HL-60/S4 treated with phorbol 12-myristate 13-acetate at 8.2 ng/mL for 4 days and 3 days (cell line): ENCODE results near the gene ZDHHC24.
"Not testable (repeated sequence)": the region's sequence is repeated elsewhere in the genome, so short reads cannot be mapped to it uniquely, and the experiment has no call there.

Experiments
- in situ Hi-C: fragments of 300-500 bp; cut with MboI; formaldehyde crosslinking; loops from 2 replicates; pipeline ENCODE4 v1.15.0; 2022; ENCODE audit warnings: low sequenced_read_pairs

Gene ZDHHC24, protein sequence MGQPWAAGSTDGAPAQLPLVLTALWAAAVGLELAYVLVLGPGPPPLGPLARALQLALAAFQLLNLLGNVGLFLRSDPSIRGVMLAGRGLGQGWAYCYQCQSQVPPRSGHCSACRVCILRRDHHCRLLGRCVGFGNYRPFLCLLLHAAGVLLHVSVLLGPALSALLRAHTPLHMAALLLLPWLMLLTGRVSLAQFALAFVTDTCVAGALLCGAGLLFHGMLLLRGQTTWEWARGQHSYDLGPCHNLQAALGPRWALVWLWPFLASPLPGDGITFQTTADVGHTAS

DNA sequence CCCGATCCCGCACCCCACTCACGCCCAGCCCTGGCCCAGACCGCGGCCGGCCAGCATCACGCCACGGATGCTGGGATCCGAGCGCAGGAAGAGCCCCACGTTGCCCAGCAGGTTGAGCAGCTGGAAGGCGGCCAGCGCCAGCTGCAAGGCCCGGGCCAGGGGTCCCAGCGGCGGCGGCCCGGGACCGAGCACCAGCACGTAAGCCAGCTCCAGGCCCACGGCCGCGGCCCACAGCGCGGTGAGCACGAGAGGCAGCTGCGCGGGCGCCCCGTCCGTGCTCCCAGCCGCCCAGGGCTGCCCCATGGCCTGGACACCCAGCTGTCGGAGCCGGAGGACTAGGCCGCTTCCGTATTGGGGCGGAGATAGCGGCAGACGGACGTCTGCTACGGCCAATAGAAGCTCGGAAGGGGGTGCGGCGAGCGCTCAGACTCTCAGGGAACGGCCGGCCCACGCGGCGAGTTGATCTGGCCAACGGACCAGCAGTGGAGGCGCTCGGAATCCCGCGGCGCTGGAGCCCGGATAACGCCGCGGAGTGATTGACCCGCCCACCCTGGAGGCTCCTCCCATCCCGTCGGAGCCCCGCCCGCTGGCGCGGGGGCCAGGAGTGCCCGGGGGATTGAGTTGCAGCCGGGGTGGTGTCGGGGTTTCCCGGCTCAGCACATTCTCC, at the start of gene ZDHHC24:
ZDHHC24 (minus strand) TSS at position 348 of the 667 bp plus-strand sequence; CDS start at position 303, 45 bp downstream.
- in situ Hi-C loops, result no loop called here

DNA sequence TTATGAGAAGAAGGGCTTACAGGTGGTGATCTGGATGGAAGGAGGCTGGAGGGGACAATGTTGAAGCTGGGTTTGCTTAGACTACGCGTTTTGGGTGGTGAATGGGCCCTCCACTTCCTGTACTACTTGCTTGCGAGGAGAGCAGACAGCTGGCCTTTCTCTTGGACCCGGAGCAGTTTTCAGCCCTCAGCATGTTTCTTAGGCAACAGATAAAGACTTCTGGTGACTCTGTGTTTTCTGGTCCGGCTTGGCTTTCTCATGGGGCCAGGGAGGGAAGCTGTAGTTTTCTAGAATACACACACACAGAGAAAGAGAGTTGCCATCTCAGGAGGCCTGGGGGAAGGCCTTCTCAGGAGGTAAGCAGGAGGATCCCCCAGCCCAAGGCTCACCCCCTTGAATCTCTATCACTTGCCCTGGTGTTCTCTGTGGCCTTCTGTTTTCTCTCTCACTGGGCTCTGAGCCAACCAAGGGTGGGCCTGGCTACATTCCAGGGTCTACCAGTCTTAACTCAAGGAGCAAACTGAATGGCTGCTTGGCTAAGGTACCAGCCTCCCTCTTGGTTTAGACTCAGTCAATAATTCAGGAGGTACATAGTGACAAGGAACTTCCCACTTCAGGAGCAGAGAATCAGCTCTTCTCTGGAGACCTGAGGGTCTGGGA, 49.5 kb upstream of the ZDHHC24 start:
- in situ Hi-C loops, result no loop called here

DNA sequence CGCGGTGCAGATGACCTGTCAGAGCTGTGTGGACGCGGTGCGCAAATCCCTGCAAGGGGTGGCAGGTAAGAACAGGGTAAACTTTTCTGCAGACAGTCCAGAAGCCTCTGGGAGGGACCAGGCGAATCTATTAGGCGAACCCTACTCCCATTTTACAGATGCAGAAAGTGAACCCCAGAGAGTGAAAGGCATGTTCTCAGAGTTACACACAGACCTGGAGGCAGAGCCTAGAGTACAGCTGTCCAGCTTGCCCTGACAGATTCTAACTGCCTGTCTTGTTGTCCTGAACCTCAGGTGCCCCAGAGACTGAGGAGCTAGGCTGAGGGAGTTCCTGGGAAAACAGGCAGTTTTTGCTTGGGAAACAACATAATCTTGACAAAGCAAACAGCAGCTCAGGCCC, 47.8 kb upstream of the ZDHHC24 start:
- in situ Hi-C loops, result no loop called here

DNA sequence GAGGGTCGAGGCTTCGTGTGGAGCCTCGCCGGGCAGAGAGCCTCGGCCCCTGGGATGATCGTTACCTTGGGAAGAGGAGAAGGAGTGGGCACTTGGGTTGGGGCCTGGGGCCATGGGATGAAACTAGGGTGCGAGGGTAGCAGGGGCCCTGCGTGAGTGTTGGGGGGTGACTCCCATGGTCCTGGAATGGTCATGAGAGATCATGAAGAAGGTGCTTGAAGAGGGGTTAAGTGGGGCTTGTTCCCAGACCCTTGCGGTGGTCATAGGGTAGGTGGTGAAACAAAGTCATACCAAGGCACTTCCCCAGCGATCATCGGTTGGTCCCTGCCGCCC, 47.4 kb upstream of the ZDHHC24 start:
- in situ Hi-C loops, result no loop called here

DNA sequence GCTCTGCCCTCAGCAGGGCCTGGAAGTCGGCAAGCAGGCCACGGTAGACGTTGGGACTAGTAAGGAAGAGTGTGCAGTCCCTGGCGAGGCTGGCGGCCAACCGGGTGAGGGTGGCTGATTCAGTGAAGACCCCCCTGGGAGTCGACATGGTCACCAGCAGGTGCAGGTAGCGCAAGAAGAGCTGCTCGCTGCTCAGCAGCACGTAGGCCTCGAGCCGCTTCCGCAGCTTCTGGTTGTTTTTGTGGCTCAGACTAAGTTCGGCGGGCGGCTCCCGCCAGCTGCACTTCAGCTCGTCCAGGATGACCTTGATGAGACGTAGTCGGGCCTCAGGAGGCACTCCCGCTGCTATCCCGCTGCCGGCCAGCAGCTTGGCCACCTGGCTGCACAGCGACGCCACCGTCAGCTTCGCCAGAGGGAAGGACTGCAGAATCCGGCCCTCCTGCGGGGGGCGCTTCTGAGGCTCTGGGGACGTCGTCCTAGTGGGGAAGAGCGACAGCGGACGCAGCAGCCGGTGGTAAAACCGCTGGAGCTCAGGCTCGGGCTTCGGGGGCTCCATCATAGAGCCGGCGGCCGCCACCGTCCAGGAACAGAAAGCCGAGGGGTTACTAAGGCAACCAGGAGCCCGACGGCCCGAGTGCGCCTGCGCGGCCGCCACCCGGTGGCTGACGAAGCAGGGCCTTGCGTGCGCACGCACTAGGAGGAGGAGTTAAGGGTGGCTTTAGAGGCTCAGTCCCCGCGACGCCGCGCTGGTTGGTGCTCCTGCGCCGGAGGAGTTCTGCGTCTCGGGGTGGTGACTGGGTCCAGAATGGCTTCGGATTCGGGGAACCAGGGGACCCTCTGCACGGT, 46.8 kb upstream of the ZDHHC24 start, which contains the start of the genes CCDC87 and CCS:
CCDC87 (minus strand) TSS at position 607 of the 846 bp plus-strand sequence; CDS start at position 559, 48 bp downstream.
CCS (plus strand) TSS at position 729 of the 846 bp plus-strand sequence; CDS start at position 806, 77 bp downstream.
- in situ Hi-C loops, result no loop called here

DNA sequence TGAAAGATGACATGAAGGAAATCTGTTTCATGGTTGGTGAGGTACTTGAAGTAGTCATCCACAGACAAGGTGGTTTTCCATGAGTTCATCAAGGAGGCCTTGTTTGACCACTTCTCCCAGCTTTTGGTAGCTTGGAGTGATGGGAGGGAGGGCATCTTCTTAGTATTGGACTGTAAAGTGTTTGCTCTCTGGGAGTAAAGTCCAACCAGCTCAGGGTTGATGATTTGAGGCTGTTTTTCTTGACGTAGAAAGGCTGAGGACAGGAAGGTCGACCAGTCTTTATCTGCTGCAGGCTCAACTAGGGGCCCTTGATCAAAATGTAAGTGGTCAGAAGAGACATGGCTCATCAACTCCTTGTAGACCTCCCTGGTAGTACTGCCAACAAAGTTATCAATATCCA, 45.3 kb upstream of the ZDHHC24 start:
- in situ Hi-C loops, result no loop called here

DNA sequence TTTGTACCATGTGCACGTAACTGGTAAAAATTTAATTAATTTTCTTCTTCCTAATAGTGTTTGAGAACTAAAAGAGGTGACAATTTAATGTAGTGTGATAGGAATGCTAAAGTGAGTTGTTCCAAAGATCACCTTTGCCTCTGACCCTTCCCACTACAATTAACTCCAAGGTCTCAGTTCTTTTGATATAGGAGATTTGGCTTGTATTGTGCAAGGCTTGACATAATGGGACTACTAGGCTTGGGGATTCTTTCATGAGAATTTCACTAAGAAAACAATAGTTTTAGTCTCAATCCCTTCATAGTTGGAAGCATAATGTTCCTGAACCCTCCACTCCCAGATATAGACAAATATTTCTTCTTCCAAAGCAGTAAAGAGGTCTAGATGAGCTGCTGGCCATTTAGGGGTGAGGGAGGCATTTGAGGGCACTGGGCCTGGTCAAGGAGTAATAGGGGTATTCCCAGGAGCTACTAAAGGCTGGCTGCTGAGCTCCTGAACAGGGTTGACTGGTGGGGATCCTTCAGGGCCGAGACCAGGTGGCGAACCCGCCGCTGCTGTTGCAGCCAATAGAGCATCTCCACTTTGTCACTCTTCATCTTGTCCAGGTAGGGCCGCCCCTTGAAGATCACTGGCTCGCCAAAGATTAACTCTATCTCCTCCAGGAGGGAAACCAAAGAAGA, 44.3 kb upstream of the ZDHHC24 start:
- in situ Hi-C loops, result no loop called here

DNA sequence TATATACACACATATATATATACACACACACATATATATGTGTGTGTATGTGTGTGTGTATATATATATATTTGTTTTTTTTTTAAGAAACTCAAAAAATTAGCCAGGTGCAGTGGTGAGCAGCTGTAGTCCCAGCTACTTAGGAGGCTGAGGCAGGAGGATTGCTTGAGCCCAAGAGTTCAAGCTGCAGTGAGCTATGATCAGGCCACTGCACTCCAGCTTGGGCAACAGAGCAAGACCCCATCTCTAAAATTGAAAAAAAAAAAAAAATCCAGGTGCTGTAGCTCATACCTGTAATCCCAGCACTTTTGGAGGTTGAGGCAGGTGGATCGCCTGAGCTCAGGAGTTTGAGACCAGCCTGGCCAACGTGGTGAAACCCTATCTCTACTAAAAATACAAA, 43.5 kb upstream of the ZDHHC24 start:
- in situ Hi-C loops, result not testable (repeated sequence)

DNA sequence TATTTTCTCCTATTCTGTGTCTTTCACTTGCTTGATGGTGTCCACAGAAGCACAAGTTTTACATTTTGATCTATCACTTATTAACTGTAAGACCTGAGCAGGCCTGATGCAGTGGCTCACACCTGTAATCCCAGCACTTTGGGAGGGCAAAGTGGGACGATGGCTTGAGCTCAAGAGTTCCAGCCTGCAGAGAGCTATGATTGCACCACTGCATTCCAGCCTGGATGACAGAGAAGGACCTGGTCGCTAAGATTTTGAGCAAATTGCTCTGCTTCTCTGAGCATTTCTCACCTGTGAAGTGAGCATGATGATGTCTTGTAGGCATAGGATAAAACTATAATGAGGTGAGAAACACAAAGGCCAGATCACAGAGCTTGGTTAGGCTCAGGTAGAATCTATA, 40.3 kb upstream of the ZDHHC24 start:
- in situ Hi-C loops, result no loop called here

DNA sequence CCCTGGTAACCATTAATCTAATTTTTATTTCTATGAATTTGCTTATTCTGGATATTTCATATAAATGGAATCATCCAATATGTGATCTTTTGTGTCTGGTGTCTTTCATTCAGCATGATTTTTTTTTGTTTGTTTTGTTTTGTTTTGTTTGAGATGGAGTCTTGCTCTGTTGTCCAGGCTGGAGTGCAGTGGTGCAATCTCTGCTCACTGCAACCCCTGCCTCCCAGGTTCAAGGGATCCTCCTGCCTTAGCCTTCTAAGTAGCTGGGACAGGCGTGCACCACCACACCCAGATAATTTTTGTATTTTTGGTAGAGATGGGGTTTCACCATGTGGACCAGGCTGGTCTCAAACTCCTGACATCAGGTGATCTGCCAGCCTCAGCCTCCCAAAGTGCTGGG, 39.6 kb upstream of the ZDHHC24 start:
- in situ Hi-C loops, result not testable (repeated sequence)

DNA sequence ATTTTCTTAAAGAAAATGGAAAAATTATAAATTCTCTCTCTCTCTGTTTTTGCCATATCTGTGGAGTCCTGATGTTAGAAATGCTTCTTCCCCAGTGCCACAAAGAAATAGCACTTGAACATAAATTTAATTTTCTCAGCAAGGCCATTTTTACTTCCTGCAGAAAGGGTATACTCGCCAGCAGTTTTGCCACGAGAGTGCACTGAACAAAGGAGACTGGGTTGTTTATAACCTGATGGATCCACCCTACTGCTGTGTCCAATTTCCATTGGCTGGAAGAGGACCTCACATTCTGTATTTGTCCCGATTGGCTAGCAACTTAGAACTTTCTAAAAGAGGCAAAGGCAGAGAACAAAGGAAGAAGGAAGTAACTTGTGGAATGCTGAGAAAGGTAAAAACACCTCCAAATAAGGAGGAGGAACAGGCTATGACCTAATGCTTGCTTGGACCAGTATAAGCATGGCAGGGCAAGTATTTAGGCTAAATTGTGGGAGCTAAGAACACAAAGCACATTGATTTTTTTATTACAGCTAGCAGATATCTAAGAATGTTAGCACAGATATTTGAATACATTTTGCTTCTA, 36.8 kb upstream of the ZDHHC24 start:
- in situ Hi-C loops, result not testable (repeated sequence)

DNA sequence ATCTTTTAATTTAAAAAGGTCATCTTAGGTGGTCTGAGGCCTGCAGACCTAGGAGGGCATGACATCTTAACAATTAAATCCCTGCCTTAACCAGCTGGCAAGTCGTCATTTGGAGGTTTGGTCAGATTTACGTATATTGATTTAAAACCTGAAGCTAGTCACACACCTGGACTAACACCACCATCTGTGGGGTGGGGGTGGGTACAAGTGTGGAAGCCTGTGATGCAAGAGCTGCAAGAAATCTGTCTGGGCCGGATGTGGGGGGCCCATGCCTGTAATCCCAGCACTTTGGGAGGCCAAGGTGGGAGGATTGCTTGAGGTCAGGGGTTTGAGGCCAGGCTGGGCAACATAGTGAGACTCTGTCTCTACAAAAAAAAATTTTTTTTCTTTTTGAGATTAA, 35.4 kb upstream of the ZDHHC24 start:
- in situ Hi-C loops, result no loop called here

DNA sequence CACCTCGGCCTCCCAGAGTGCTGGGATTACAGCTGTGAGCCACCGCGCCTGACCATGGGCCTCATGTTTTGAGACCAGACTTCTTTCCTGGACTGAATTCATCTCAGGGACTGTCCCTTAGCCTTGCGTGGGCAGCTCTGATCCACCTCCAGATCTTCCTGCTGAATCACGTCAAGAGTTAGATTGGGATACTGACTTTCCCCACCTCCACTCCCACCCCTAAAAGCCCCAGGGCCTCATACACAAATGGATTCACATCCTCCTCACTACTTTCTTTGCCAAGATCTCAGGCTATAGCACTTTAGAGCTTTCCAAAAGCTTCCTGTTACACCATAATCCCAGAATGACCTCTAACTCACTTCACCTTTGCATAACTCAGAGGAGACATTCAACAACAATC, 35.0 kb upstream of the ZDHHC24 start:
- in situ Hi-C loops, result no loop called here

DNA sequence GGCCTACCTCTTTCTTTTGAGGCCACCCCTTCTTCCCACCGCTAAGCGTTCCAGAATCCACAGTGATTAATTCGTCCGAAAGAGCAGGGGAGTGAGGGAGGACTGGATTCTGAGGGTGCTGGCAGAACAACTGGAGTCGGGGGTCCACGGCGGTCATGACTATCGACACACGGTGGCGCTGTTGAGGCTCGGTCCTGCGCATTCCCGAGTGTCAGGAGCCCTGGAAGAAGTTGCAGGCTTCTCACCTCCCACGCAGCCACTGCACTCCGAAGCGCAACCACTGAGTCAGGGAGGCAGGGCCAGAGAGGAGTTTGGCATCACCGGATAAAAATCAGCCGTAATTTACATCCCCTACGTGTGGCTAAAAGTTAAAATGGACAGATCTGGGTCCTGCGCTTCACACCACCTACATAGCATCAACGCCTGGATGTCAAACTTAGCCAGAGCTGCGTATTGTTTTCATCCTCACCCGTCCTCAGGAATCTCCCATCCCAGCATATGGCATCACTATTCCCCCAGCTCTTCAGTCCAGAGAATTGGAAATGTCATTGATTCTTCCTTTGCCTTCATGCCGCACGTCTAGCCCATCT, 33.3 kb upstream of the ZDHHC24 start:
- in situ Hi-C loops, result no loop called here

DNA sequence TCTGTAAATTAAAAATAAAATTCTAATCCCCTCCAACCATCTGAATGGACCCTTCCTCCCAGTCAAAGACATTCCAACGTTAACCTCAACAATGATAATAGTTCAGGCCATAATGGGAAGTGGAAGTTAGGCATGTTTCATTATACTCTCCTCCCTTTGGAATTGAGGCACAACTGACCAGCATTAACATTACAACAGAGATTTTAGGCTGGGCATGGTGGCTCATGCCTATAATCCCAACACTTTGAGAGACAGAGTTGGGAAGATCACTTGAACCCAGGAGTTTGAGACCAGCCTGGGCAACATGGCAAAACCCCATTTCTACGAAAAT, 25.0 kb upstream of the ZDHHC24 start:
- in situ Hi-C loops, result no loop called here

DNA sequence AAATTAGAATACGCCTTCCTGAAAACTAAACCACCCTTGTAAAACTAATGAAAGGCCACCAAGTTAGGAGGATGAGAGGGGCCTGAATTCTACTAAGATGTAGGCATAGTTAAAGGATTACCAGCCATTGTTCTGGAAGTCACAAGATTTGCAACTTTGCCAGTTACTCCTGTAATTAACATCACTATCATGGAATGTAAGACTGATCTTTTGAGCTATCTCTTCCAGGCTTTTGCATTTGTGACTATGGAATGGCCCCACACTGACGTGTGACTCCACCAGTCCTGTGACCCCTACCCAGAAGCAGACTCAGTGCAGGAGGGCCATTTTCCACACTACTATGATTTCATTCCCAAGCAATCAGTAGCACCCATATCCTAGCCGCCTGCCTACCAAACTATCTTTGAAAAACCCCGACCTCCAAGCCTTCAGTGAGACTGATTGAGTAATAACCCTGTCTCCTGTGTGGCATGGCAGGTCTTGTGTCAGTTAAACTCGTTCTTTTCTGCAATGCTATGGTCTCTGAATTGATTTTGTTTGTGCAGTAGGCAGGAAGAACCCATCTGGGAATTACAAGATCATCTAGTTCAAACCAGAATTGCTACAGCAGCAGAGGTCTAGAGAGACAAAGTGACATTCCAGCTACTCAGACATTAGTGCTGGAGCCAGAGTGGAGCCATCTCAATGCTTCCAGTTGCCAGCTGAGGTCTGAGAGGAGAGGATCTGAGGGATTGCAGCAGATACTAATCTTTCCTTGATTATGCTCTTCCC, 24.4 kb upstream of the ZDHHC24 start:
- in situ Hi-C loops, result no loop called here

DNA sequence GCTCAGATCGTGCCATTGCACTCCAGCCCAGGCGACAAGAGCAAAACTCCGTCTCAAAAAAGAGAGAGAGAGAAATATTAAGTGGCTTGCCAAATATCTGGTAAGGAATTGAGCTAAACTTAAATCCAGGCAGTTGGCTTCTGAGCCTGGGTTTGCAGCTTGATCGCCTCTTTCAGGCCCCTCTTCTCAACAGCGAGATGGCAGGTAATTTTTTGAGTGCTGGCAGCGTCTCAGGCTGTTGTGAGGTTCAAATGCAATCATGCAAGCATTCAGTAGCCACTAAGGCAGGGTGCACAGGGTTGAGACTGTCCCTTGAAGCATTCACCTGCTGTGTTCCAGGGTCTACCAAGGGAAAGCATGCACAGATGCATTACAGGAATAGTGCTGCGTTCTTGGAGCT, 23.2 kb upstream of the ZDHHC24 start:
- in situ Hi-C loops, result no loop called here

DNA sequence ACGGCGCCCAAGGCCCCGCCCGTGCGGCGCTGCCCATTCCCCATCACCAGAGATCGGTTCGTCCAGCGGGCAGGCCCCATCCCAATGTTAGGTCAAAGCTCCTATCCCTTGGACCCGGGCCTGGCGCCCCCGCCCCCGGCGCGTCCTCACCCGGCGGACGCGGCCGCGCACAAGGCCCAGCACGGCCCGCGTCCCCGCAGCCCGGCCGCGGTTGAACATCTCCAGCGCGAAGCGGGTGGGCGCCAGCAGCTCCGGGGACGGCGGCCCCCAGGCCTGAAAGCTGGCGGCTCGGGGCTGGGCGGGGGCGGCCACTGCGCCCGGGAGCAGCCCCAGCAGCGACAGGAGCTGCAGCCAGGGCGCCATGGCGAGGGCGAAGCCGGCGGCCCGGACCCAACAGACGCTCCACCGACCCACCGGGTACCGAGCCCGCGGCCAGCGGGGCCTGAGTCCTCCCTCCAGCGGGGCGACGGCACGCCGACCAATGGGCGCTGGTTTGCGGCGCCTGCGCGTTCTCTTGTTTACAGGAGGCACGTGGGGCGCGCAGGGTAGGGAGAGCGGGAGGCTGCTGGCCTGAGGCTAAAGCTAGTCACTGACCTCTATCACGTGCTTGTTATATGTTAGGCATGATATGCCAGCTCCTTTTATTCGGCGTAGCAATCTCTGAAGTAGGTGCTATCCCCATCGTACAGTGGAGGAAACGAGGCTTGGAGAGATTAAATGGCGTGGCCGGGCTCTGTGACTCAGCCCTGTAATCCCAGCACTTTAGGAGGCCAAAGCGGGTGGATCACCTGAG, 22.5 kb upstream of the ZDHHC24 start, which contains the start of gene CTSF:
CTSF (minus strand) TSS at position 483 of the 793 bp plus-strand sequence; CDS start at position 363, 120 bp downstream.
- in situ Hi-C loops, result no loop called here
